Subcutaneous abdominal adipose tissue (tissue), 5 donors: Measurements from ENCODE around the gene FGF22.
A peak's percentile ranks its signal among the peaks of the same experiment; 100 is the strongest.

Experiments used
- H3K27ac ChIP-seq: one replicate; pipeline ENCODE4 v1.7.0; 2013; ENCODE audit warnings: low read depth, mild to moderate bottlenecking, inconsistent platforms, low read length, moderate library complexity
- H3K27me3 ChIP-seq, 5 donors: one replicate each; pipeline ENCODE4 v1.7.0; 2013; ENCODE audit warnings: low read length in 5 of 5, inconsistent platforms in 1 of 5; ENCODE audit not compliant: control insufficient read depth in 5 of 5, insufficient read depth in 4 of 5
- H3K36me3 ChIP-seq, 5 donors: one replicate each; pipeline ENCODE4 v1.7.0; 2013; ENCODE audit warnings: low read length in 5 of 5; ENCODE audit not compliant: control insufficient read depth in 5 of 5, insufficient read depth in 5 of 5
- H3K4me1 ChIP-seq, 5 donors: one replicate each; pipeline ENCODE4 v1.7.0; 2013; ENCODE audit warnings: low read length in 5 of 5, mild to moderate bottlenecking in 3 of 5, moderate library complexity in 1 of 5; ENCODE audit not compliant: control insufficient read depth in 5 of 5, insufficient read depth in 5 of 5
- H3K4me3 ChIP-seq, 5 donors: one replicate each; pipeline ENCODE4 v1.7.0; 2013; ENCODE audit warnings: low read length in 5 of 5, low read depth in 1 of 5
- H3K9ac ChIP-seq, 5 donors: one replicate each; pipeline ENCODE4 v1.7.0; 2013; ENCODE audit warnings: low read length in 5 of 5, mild to moderate bottlenecking in 4 of 5, moderate library complexity in 3 of 5
- H3K9me3 ChIP-seq, 5 donors: one replicate each; pipeline ENCODE4 v1.7.0; 2013; ENCODE audit warnings: low read length in 5 of 5; ENCODE audit not compliant: control insufficient read depth in 5 of 5
- donor health status: healthy.
- donor health status: healthy.
- donor health status: healthy.
- donor health status: healthy.
- donor health status: healthy.

FGF22 gene

GRCh38 chr19:632579-633067, 7.1 kb upstream of the FGF22 start:
- H3K9me3 ChIP-seq, result no peaks in the 10 kb centered on the region
- H3K36me3 ChIP-seq, result peaks cover 0 to 28% (median 10%) of the 10 kb centered on the region in 5 donors
- no peaks in the 10 kb centered on the region for H3K27me3 ChIP-seq
- H3K27ac ChIP-seq, result peak overlapping the region; percentile 75
- peak overlapping the region in 4 of 5 donors; percentile 84 to 91 (median 86) for H3K9ac ChIP-seq
- peak overlapping the region; percentile 57 to 93 (median 87) for H3K4me3 ChIP-seq
- H3K4me1 ChIP-seq, result peaks cover 0 to 24% (median 21%) of the 10 kb centered on the region in 5 donors

GRCh38 chr19:633068-633785, 6.5 kb upstream of the FGF22 start, which contains the start of gene POLRMT:
POLRMT (minus strand) TSS chr19:633537; CDS start chr19:633512, 25 bp downstream.
- peaks cover 0 to 24% (median 21%) of the 10 kb centered on the region in 5 donors for H3K4me1 ChIP-seq
- H3K9ac ChIP-seq, result peak within 1 kb of the TSS; percentile 10 to 91 (median 85)
- peak within 1 kb of the TSS; percentile 75 for H3K27ac ChIP-seq
- peak within 1 kb of the TSS; percentile 82 to 93 (median 87) for H3K4me3 ChIP-seq
- H3K27me3 ChIP-seq, result no peaks in the 10 kb centered on the region
- peaks cover 0 to 23% (median 8%) of the 10 kb centered on the region in 5 donors for H3K36me3 ChIP-seq
- H3K9me3 ChIP-seq, result no peaks in the 10 kb centered on the region

GRCh38 chr19:633786-634639, 5.7 kb upstream of the FGF22 start:
- Histone ChIP-seq H3K27ac (peak overlapping the region; percentile 60), H3K9ac (peak overlapping the region; percentile 10 to 87 (median 71)), H3K4me1 (peaks cover 0 to 30% (median 26%) of the 10 kb centered on the region in 5 donors)

GRCh38 chr19:634975-635652, 4.6 kb upstream of the FGF22 start:
- H3K9ac ChIP-seq, result no peak overlapping the region
- H3K27me3 ChIP-seq, result no peaks in the 10 kb centered on the region
- peaks cover 0 to 36% (median 31%) of the 10 kb centered on the region in 5 donors for H3K4me1 ChIP-seq
- no peak overlapping the region for H3K27ac ChIP-seq
- H3K4me3 ChIP-seq, result no peak overlapping the region
- peaks cover 0 to 5% (median 0%) of the 10 kb centered on the region in 5 donors for H3K36me3 ChIP-seq
- no peaks in the 10 kb centered on the region for H3K9me3 ChIP-seq

More at GRCh38 chr19:633786-634639, 5.7 kb upstream of the FGF22 start:
- Histone ChIP-seq H3K27me3 (no peaks in the 10 kb centered on the region), H3K9me3 (no peaks in the 10 kb centered on the region), H3K36me3 (peaks cover 0 to 16% (median 5%) of the 10 kb centered on the region in 5 donors), H3K4me3 (peak overlapping the region; percentile 82 to 93 (median 87))

GRCh38 chr19:638906-639252, 800 bp upstream of the FGF22 start:
- H3K27me3 ChIP-seq, result no peaks in the 10 kb centered on the region
- peak overlapping the region in 4 of 5 donors; percentile 54 to 69 (median 62) for H3K4me3 ChIP-seq

GRCh38 chr19:640161-640558, 481 bp downstream of the FGF22 start:
- Histone ChIP-seq H3K9me3 (no peaks in the 10 kb centered on the region), H3K9ac (no peak overlapping the region), H3K4me3 (peak overlapping the region in 4 of 5 donors; percentile 22 to 59 (median 36)), H3K36me3 (peaks cover 0 to 6% (median 3%) of the 10 kb centered on the region in 5 donors), H3K27ac (no peak overlapping the region), H3K4me1 (peaks cover 0 to 15% (median 10%) of the 10 kb centered on the region in 5 donors), H3K27me3 (no peaks in the 10 kb centered on the region)

More at GRCh38 chr19:638906-639252, 800 bp upstream of the FGF22 start:
- no peak overlapping the region for H3K27ac ChIP-seq
- H3K9ac ChIP-seq, result peak overlapping the region in 1 of 5 donors; percentile 59
- no peaks in the 10 kb centered on the region for H3K9me3 ChIP-seq
- peaks cover 0 to 20% (median 16%) of the 10 kb centered on the region in 5 donors for H3K4me1 ChIP-seq
- H3K36me3 ChIP-seq, result peaks cover 0 to under 1% (median 0%) of the 10 kb centered on the region in 5 donors

- H3K4me1 ChIP-seq, result peaks cover 0 to 15% (median 10%) of the 10 kb centered on the region in 5 donors
- no peak overlapping the region for H3K9ac ChIP-seq
- H3K27ac ChIP-seq, result no peak overlapping the region
- no peaks in the 10 kb centered on the region for H3K27me3 ChIP-seq
- H3K36me3 ChIP-seq, result peaks cover 0 to 8% (median 3%) of the 10 kb centered on the region in 5 donors
- no peak overlapping the region for H3K4me3 ChIP-seq
- H3K9me3 ChIP-seq, result no peaks in the 10 kb centered on the region
Observed at GRCh38 chr19:640606-641189, 1.0 kb downstream of the FGF22 start.

- Histone ChIP-seq H3K4me1 (peaks cover 0 to 15% (median 10%) of the 10 kb centered on the region in 5 donors), H3K4me3 (no peak overlapping the region), H3K9me3 (no peaks in the 10 kb centered on the region), H3K27ac (no peak overlapping the region), H3K27me3 (no peaks in the 10 kb centered on the region), H3K9ac (no peak overlapping the region), H3K36me3 (peaks cover 0 to 18% (median 10%) of the 10 kb centered on the region in 5 donors)
Observed at GRCh38 chr19:641702-642101, 2.0 kb downstream of the FGF22 start.
